ENCODE measurements around the gene SEC14L1. TPM values are rescaled to one million over a fixed set of nuclear protein-coding genes. Genes with fewer than 3 reads are reported as not detected.

SEC14L1 gene
- polyA plus RNA-seq, 1 donor, result 28.7 TPM

- DNase-seq, result peak; percentile 33 to 53
- H3K27me3 ChIP-seq (ENCODE audit: control insufficient read depth, insufficient read depth, low read length), result no peaks in the 10 kb centered on the region
- no CpG with 5 or more reads among the region's 21 CpGs for WGBS (ENCODE audit: insufficient coverage, low lambda C conversion rate)
- no peaks in the 10 kb centered on the region for H3K36me3 ChIP-seq (ENCODE audit: control insufficient read depth, insufficient read depth, low read length)
- no peaks in the 10 kb centered on the region for H3K4me1 ChIP-seq (ENCODE audit: control insufficient read depth, insufficient read depth, low read length)
- H3K27ac ChIP-seq (ENCODE audit: low read length), result no peak overlapping the region
- H3K4me3 ChIP-seq (ENCODE audit: low read length), result no peak overlapping the region
- peaks cover 6% of the 10 kb centered on the region for H3K9me3 ChIP-seq (ENCODE audit: control insufficient read depth, low read depth, low read length)
Observed at GRCh38 chr17:77233635-77234334, 93.0 kb downstream of the SEC14L1 start.

- H3K36me3 ChIP-seq (ENCODE audit: control insufficient read depth, insufficient read depth, low read length), result no peaks in the 10 kb centered on the region
- peaks cover 6% of the 10 kb centered on the region for H3K9me3 ChIP-seq (ENCODE audit: control insufficient read depth, low read depth, low read length)
- no peak for DNase-seq
- H3K4me1 ChIP-seq (ENCODE audit: control insufficient read depth, insufficient read depth, low read length), result no peaks in the 10 kb centered on the region
- WGBS (ENCODE audit: insufficient coverage, low lambda C conversion rate), result no CpG with 5 or more reads among the region's 9 CpGs
- H3K27ac ChIP-seq (ENCODE audit: low read length), result no peak overlapping the region
- no peak overlapping the region for H3K4me3 ChIP-seq (ENCODE audit: low read length)
- H3K27me3 ChIP-seq (ENCODE audit: control insufficient read depth, insufficient read depth, low read length), result no peaks in the 10 kb centered on the region
Observed at GRCh38 chr17:77234695-77235094, 93.9 kb downstream of the SEC14L1 start.

- no CpG with 5 or more reads among the region's 15 CpGs for WGBS (ENCODE audit: insufficient coverage, low lambda C conversion rate)
- DNase-seq, result peak in 1 of 2 donors; percentile 41
Observed at GRCh38 chr17:77235370-77235941, 94.7 kb downstream of the SEC14L1 start.

GRCh38 chr17:77237232-77238008, 96.7 kb downstream of the SEC14L1 start:
- Histone ChIP-seq H3K27ac (ENCODE audit: low read length) (no peak overlapping the region), H3K9me3 (ENCODE audit: control insufficient read depth, low read depth, low read length) (peaks cover 6% of the 10 kb centered on the region), H3K36me3 (ENCODE audit: control insufficient read depth, insufficient read depth, low read length) (no peaks in the 10 kb centered on the region), H3K4me1 (ENCODE audit: control insufficient read depth, insufficient read depth, low read length) (no peaks in the 10 kb centered on the region), H3K27me3 (ENCODE audit: control insufficient read depth, insufficient read depth, low read length) (no peaks in the 10 kb centered on the region), H3K4me3 (ENCODE audit: low read length) (no peak overlapping the region)
- no peak for DNase-seq
- WGBS (ENCODE audit: insufficient coverage, low lambda C conversion rate), result 100% methylated on average over 2 of the region's 13 CpGs

More at GRCh38 chr17:77235370-77235941, 94.7 kb downstream of the SEC14L1 start:
- Histone ChIP-seq H3K4me1 (ENCODE audit: control insufficient read depth, insufficient read depth, low read length) (no peaks in the 10 kb centered on the region), H3K27me3 (ENCODE audit: control insufficient read depth, insufficient read depth, low read length) (no peaks in the 10 kb centered on the region), H3K27ac (ENCODE audit: low read length) (no peak overlapping the region), H3K9me3 (ENCODE audit: control insufficient read depth, low read depth, low read length) (peaks cover 6% of the 10 kb centered on the region), H3K4me3 (ENCODE audit: low read length) (no peak overlapping the region), H3K36me3 (ENCODE audit: control insufficient read depth, insufficient read depth, low read length) (no peaks in the 10 kb centered on the region)

- Histone ChIP-seq H3K27me3 (ENCODE audit: control insufficient read depth, insufficient read depth, low read length) (no peaks in the 10 kb centered on the region), H3K9me3 (ENCODE audit: control insufficient read depth, low read depth, low read length) (no peaks in the 10 kb centered on the region), H3K4me1 (ENCODE audit: control insufficient read depth, insufficient read depth, low read length) (no peaks in the 10 kb centered on the region), H3K27ac (ENCODE audit: low read length) (no peak overlapping the region), H3K4me3 (ENCODE audit: low read length) (no peak overlapping the region), H3K36me3 (ENCODE audit: control insufficient read depth, insufficient read depth, low read length) (no peaks in the 10 kb centered on the region)
- WGBS (ENCODE audit: insufficient coverage, low lambda C conversion rate), result no CpG with 5 or more reads among the region's 15 CpGs
- DNase-seq, result no peak
Observed at GRCh38 chr17:77240976-77241375, 100.2 kb downstream of the SEC14L1 start.

GRCh38 chr17:77242118-77242851, 101.5 kb downstream of the SEC14L1 start:
- no peak for DNase-seq
- Histone ChIP-seq H3K9me3 (ENCODE audit: control insufficient read depth, low read depth, low read length) (no peaks in the 10 kb centered on the region), H3K27ac (ENCODE audit: low read length) (no peak overlapping the region), H3K27me3 (ENCODE audit: control insufficient read depth, insufficient read depth, low read length) (no peaks in the 10 kb centered on the region), H3K4me3 (ENCODE audit: low read length) (no peak overlapping the region), H3K36me3 (ENCODE audit: control insufficient read depth, insufficient read depth, low read length) (no peaks in the 10 kb centered on the region), H3K4me1 (ENCODE audit: control insufficient read depth, insufficient read depth, low read length) (peaks cover 4% of the 10 kb centered on the region)
- 46% methylated on average over 3 of the region's 23 CpGs for WGBS (ENCODE audit: insufficient coverage, low lambda C conversion rate)

GRCh38 chr17:77245162-77245926, 104.6 kb downstream of the SEC14L1 start:
- Histone ChIP-seq H3K27me3 (ENCODE audit: control insufficient read depth, insufficient read depth, low read length) (peaks cover 8% of the 10 kb centered on the region), H3K9me3 (ENCODE audit: control insufficient read depth, low read depth, low read length) (no peaks in the 10 kb centered on the region), H3K4me3 (ENCODE audit: low read length) (no peak overlapping the region), H3K36me3 (ENCODE audit: control insufficient read depth, insufficient read depth, low read length) (no peaks in the 10 kb centered on the region), H3K4me1 (ENCODE audit: control insufficient read depth, insufficient read depth, low read length) (peaks cover 5% of the 10 kb centered on the region), H3K27ac (ENCODE audit: low read length) (no peak overlapping the region)
- DNase-seq, result no peak
- 75% methylated on average over 4 of the region's 18 CpGs for WGBS (ENCODE audit: insufficient coverage, low lambda C conversion rate)

- no CpG with 5 or more reads among the region's 34 CpGs for WGBS (ENCODE audit: insufficient coverage, low lambda C conversion rate)
- no peaks in the 10 kb centered on the region for H3K9me3 ChIP-seq (ENCODE audit: control insufficient read depth, low read depth, low read length)
- peaks cover 8% of the 10 kb centered on the region for H3K27me3 ChIP-seq (ENCODE audit: control insufficient read depth, insufficient read depth, low read length)
- H3K36me3 ChIP-seq (ENCODE audit: control insufficient read depth, insufficient read depth, low read length), result no peaks in the 10 kb centered on the region
- peak overlapping the region; percentile 48 for H3K4me3 ChIP-seq (ENCODE audit: low read length)
- no peak overlapping the region for H3K27ac ChIP-seq (ENCODE audit: low read length)
- H3K4me1 ChIP-seq (ENCODE audit: control insufficient read depth, insufficient read depth, low read length), result peaks cover 5% of the 10 kb centered on the region
- DNase-seq, result no peak
Observed at GRCh38 chr17:77246110-77247047, 105.6 kb downstream of the SEC14L1 start.

- Histone ChIP-seq H3K4me1 (ENCODE audit: control insufficient read depth, insufficient read depth, low read length) (peaks cover 5% of the 10 kb centered on the region), H3K9me3 (ENCODE audit: control insufficient read depth, low read depth, low read length) (no peaks in the 10 kb centered on the region), H3K36me3 (ENCODE audit: control insufficient read depth, insufficient read depth, low read length) (no peaks in the 10 kb centered on the region), H3K27me3 (ENCODE audit: control insufficient read depth, insufficient read depth, low read length) (peaks cover 8% of the 10 kb centered on the region), H3K4me3 (ENCODE audit: low read length) (peak overlapping the region; percentile 48), H3K27ac (ENCODE audit: low read length) (no peak overlapping the region)
- DNase-seq, result peak; percentile 64 to 76
- no CpG with 5 or more reads among the region's 51 CpGs for WGBS (ENCODE audit: insufficient coverage, low lambda C conversion rate)
Observed at GRCh38 chr17:77247048-77247541, 106.3 kb downstream of the SEC14L1 start.
